Measurements from ENCODE around the gene IL24.
"Not testable (repeated sequence)": the region's sequence is repeated elsewhere in the genome, so short reads cannot be mapped to it uniquely, and the experiment has no call there.

Gene IL24, protein sequence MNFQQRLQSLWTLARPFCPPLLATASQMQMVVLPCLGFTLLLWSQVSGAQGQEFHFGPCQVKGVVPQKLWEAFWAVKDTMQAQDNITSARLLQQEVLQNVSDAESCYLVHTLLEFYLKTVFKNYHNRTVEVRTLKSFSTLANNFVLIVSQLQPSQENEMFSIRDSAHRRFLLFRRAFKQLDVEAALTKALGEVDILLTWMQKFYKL

GRCh38 chr1:206897175-206897574, at the start of gene IL24:
TSS of gene IL24 (plus strand) at chr1:206897443. CDS start at chr1:206897833, 390 bp downstream.
- DNase-seq: no peak

DNA sequence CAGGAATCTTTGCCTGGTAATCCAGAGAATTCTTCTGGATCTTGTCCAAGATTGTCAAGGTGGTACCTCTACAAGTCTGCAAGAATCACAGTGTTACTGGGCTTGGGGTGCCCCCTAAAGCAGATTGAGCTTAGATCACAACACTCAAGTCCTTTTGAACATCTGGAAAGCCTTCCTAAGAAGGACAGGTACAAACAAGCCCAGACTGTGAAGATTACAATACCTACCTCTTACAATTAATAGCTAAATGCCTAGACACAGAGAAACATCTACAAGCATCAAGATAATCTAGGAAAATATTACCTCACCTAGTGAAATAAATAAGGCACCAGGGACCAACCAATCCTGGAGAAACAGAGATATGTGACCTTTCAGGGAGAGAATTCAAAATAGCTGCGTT, 49.3 kb upstream of the IL24 start:
- DNase-seq: no peak

DNA sequence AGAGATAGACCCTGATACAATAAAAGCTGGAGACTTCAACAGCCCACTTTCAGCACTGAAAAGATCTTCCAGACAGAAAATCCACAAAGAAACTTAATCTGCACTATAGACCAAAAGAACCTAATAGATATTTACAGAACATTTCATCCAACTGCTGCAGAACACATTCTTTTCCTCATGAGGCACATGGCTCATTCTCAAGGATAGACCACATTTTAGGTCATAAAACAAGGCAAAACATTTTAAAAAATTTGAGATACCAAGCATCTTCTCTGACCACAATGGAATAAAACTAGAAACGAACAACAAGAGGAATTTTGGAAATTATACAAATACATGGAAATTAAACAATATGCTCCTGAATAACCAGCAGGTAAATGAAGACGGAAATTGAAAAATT, 46.8 kb upstream of the IL24 start:
- DNase-seq: no peak

DNA sequence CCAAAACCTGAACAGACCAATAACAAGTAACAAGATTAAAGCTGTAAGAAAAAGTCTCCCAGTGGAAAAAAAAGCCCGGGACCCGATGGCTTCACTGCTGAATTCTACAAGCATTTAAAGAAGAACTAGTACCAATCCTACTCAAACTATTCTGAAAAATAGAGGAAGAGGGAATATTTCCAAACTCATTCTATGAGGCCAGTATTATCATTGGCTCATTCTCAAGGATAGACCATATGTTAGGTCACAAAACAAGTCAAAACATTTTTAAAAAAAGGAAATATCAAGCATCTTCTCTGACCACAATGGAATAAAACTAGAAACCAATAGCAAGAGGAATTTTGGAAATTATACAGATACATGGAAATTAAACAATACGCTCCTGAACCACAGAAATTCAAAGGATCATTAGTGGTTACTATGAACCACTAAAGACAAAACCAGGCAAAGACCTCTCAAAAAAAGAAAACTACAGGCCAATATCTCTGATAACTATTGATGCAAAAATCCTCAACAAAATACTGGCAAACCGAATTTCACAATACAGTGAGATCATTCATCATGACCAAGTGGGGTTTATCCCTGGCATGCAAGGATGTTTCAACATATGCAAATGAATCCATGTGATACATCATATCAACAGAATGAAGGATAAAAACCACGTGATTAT, 45.8 kb upstream of the IL24 start:
- no peak for DNase-seq

GRCh38 chr1:206852662-206853061, 44.6 kb upstream of the IL24 start:
- DNase-seq: not testable (repeated sequence)

DNA sequence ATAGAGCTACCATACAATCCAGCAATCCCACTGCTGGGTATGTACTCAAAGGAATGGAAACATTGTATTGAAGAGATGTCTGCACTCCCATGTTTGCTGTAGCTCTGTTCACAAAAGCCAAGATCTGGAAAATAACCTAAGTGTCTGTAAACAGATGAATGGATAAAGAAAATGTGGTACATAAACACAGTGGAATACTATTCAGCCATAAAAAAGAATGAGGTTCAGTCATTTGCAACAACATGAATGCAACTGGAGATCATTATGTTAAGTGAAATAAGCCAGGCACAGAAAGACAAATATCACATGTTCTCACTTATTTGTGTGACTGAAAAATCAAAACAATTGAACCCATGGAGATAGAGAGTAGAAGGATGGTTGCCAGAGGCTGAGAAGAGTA, 43.5 kb upstream of the IL24 start:
- not testable (repeated sequence) for DNase-seq

- DNase-seq: no peak
Observed at GRCh38 chr1:206854401-206855129, 42.7 kb upstream of the IL24 start.

- DNase-seq: no peak
Observed at GRCh38 chr1:206855859-206856258, 41.4 kb upstream of the IL24 start.

DNA sequence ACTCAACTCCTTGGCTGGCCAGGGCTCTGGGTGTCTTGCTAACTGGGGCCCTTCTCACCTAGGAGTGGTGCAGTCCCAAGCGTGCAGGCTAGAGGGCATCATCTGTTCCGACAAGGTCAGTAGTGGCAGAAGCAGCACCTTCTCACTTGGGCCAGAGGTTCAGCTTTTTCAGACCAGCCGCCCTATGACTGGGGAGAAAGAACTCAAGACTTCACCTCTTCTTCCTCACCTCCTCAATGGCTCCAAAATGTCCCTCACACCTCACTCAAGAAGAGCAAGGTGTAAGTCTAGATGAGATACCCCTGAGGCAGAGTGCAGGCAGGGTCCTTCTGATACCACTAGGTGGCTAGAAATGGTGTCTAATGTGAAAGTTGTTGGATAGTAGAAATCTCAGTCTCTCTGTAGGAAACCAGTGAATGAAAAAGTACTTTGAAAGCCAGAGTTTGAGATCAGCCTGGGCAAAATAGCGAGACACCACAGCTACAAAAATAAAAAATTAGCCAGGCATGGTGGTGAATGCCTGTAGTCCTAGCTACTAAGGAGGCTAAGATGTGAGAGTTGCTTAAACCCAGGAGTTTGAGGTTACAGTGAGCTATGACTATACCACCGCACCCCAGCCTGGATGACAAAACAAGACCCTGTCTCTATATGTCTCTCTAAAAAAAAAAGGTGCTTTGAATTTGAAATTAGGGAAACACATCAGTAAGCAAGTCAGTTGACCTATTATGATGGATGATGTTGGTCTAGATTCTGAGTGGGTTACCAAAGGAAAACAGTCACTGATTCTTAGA, 40.4 kb upstream of the IL24 start:
- no peak for DNase-seq

DNA sequence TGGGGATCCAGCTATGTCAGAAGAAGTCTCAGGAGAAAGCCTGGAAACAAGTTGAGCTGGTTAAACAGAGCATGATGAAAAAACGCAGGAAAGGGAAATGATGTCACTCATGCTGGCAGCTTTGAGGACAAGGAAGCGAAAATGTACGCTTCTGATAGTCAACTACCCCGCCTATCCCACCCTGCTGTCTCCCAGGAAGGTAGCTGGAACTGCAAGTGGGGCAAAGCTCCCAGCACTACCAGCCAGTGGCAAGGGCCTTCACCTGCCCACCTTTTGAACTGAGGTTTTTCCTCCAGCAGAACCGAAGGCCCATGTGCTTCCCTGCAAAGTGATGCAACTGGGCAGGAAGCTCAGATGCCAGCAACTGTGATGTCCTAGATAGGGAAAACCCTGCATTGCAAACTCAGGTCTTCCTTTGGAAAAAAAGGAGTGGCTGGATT, 38.1 kb upstream of the IL24 start:
- DNase-seq: peak in 2 of 51 donors; percentile 6 to 8

DNA sequence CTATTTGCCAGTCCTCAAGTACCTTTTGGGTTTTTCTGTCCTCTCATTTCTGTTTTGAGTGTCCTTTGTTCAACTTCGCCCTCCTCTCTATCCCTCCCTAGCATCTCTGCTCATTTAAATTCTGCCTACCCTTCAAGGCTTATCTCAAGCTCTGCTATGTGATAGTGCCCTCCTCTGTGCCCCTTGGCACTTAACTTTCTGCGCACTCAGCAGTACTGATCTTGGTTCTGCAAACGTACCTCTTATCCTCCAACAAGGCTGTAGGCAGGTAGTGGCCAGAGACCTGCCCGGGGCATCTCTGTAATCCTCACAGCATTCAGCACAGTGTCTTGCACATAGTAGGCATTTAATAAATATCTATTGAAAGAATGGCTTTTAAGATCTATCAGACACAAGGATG, 37.1 kb upstream of the IL24 start:
- no peak for DNase-seq

GRCh38 chr1:206863266-206863665, 34.0 kb upstream of the IL24 start:
- DNase-seq: no peak

- DNase-seq: peak in 31 of 51 donors; percentile 1 to 68 (median 15)
Observed at GRCh38 chr1:206864939-206865671, 32.1 kb upstream of the IL24 start, which contains the start of gene IL20. TSS of gene IL20 (plus strand) at chr1:206865623. CDS start at chr1:206865853, 230 bp downstream.

DNA sequence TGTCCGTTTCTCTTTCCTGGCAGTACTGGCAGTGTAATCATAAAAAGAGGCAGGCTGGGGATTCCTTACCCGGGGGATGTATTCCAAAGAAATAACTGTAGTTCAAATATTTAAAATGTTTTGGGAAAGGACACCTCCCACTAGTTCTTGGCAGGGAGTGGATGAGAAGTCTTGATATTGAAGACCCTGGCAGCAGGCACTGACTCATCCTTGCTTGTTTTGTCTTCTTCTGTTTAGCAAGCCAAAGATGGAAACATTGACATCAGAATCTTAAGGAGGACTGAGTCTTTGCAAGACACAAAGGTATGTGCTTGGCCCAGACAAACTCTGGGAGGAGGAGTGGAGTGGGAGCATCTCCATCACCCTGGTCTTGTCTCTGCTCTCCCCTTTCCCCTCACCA, 31.2 kb upstream of the IL24 start:
- DNase-seq: no peak

DNA sequence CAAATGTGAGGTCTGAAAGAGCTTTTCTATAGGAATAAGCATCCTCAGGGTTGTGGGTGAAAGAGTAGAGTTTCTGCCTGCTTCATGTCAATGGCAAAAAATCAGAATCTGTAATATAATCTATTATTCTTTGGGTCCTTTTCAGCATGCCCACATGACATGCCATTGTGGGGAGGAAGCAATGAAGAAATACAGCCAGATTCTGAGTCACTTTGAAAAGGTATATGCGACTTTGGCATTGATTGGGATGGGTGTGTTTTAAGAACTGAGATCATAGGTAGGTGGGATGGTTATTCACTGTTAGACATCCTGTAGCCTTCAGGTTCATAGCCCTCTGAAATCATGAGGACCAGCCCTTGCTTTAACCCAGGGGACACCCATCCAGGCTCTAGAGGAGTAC, 30.0 kb upstream of the IL24 start:
- DNase-seq: no peak

- DNase-seq: no peak
Observed at GRCh38 chr1:206867716-206868115, 29.5 kb upstream of the IL24 start.

DNA sequence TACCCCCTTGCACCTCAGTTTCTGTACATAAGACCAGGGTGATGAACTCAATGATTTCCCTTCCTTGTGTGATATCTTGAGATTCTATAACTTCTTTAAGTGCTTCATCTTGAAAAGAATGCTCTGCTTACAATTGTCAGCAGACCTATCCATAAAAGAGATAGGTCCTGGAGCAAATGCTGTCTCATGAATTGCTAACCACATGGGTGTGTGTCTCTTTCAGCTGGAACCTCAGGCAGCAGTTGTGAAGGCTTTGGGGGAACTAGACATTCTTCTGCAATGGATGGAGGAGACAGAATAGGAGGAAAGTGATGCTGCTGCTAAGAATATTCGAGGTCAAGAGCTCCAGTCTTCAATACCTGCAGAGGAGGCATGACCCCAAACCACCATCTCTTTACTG, 29.0 kb upstream of the IL24 start:
- no peak for DNase-seq

GRCh38 chr1:206872139-206872538, 25.1 kb upstream of the IL24 start:
- no peak for DNase-seq

DNA sequence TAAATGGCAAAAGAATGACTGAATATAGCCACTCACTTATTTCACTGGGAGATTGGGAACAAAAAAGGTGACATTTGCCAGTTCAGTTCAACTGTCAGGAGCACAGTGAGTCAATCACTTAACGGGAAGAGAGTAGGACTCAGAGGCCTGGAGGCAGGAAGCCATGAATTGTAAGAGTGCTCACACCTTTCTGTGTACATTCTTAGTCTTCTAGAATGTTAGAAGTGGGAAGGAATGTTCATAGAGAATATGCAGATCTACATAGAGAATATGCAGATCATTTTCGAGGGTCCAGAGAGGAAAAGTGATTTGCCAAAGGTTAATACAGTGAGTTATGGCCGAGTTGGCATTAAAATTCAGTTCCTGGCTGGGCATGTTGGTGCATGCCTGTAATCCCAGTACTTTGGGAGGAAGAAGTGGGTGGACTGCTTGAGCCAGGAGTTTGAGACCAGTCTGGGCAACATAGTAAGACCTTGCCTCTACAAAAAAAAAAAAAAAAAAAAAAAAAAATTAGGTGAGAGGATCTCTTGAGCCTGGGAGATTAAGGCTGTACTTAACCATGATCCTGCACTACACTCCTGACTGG, 23.5 kb upstream of the IL24 start:
- no peak for DNase-seq

GRCh38 chr1:206875752-206876377, 21.4 kb upstream of the IL24 start:
- DNase-seq: no peak
